ENCODE measurements around the gene CYGB. TPM values are rescaled to one million over a fixed set of nuclear protein-coding genes. Genes with fewer than 3 reads are reported as not detected.
A peak's percentile ranks its signal among the peaks of the same experiment; 100 is the strongest.

CYGB gene
- total and polyA plus RNA-seq, 2 of the 13 experiments (the other 11 are each of a cell fraction or from before 2014, with no cell fraction given): 18.9 to 27.1 TPM

- TF ChIP-seq ZBTB34 (CRISPR knock-in tag; IDR thresholded peaks at IDR 0.05) (no peak; the same call in 1 of the 2 replicates), ZNF121 (CRISPR knock-in tag; IDR thresholded peaks at IDR 0.05) (0 out of 2 replicates have a peak, but pooled peaks have one; percentile 32), BCL3 (CRISPR knock-in tag; IDR thresholded peaks at IDR 0.05) (peak; percentile 91), ELF4 (CRISPR knock-in tag; IDR thresholded peaks at IDR 0.05; ENCODE audit: borderline replicate concordance) (no peak; the same call in 1 of the 2 replicates), GTF3A (CRISPR knock-in tag; conservative IDR thresholded peaks at IDR 0.05) (peak; percentile 98), TGIF2 (CRISPR knock-in tag; IDR thresholded peaks at IDR 0.05) (peak; percentile 32; the same call in 1 of the 2 replicates), ZNF790 (CRISPR knock-in tag; IDR thresholded peaks at IDR 0.05; ENCODE audit: borderline replicate concordance) (no peak), ONECUT2 (CRISPR knock-in tag; IDR thresholded peaks at IDR 0.05) (no peak), HNF1A (IDR thresholded peaks at IDR 0.05; ENCODE audit: low read depth) (peak; percentile 62; the same call in 1 of the 2 replicates), HNF1A (CRISPR knock-in tag; IDR thresholded peaks at IDR 0.05; ENCODE audit: borderline replicate concordance) (peak; percentile 71), DMAP1 (CRISPR knock-in tag; IDR thresholded peaks at IDR 0.05) (peak; percentile 100), YY1 (IDR thresholded peaks at IDR 0.05; ENCODE audit: insufficient read depth, insufficient replicate concordance, low read depth, low read length) (peak; percentile 93), GATA4 (IDR thresholded peaks at IDR 0.05; ENCODE audit: borderline replicate concordance, low read depth) (peak; percentile 90), PLSCR1 (CRISPR knock-in tag; IDR thresholded peaks at IDR 0.05; ENCODE audit: borderline replicate concordance) (no peak), TCF7 (IDR thresholded peaks at IDR 0.05; ENCODE audit: low read depth) (no peak; the same call in 1 of the 2 replicates), ZNF652 (CRISPR knock-in tag; IDR thresholded peaks at IDR 0.05; ENCODE audit: borderline replicate concordance, low read depth) (0 out of 2 replicates have a peak, but pooled peaks have one; percentile 36), FOXK2 (IDR thresholded peaks at IDR 0.05) (peak; percentile 27; the same call in 1 of the 2 replicates), SIN3B (IDR thresholded peaks at IDR 0.05; ENCODE audit: low read length) (peak; percentile 77), ZNF101 (CRISPR knock-in tag; IDR thresholded peaks at IDR 0.05; ENCODE audit: borderline replicate concordance, low read depth) (peak; percentile 93; the same call in 1 of the 2 replicates), YEATS2 (CRISPR knock-in tag; IDR thresholded peaks at IDR 0.05; ENCODE audit: borderline replicate concordance) (peak; percentile 98), AHR (CRISPR knock-in tag; IDR thresholded peaks at IDR 0.05) (peak; percentile 87)
- TF ChIP-seq, protein P1, sequence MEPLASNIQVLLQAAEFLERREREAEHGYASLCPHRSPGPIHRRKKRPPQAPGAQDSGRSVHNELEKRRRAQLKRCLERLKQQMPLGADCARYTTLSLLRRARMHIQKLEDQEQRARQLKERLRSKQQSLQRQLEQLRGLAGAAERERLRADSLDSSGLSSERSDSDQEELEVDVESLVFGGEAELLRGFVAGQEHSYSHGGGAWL (CRISPR knock-in tag; IDR thresholded peaks at IDR 0.05): peak; percentile 78; the same call in 1 of the 2 replicates
These were observed 20.1 kb upstream of the CYGB start (continued) for GRCh38 chr17:76557368-76558197.
